Stimulated activated CD4-positive, alpha-beta T cell treated with anti-CD3 and anti-CD28 coated beads, Interleukin-2, amount 100 ng/mL, for 48 hours (primary cell): ENCODE measurements around the gene TEX51.

ENCODE experiments used
- DNase-seq, 2 donors: peaks; one replicate each; pipeline ENCODE4 v3.0.0-alpha.2; 2020

TEX51 gene

DNA sequence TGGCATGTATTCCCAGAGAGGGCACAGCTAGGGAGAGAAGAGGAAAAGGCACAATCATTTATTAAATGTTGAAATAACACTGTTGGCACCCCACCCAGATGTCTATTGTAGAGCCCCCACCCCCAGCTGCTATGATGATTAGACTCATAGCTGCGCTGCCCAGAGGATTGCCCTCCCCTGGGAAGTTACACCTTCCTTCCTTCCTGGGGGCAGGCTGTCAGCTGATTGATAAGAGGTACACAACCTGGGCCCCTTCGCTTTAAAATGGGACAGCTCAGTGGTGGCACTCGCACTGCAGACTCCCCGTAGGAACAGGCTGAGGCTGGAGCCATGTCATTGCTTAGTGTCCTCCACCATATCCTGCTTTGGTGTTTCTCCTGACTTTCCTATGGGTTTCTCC, 18.1 kb downstream of the TEX51 start:
- DNase-seq = no peak

DNA sequence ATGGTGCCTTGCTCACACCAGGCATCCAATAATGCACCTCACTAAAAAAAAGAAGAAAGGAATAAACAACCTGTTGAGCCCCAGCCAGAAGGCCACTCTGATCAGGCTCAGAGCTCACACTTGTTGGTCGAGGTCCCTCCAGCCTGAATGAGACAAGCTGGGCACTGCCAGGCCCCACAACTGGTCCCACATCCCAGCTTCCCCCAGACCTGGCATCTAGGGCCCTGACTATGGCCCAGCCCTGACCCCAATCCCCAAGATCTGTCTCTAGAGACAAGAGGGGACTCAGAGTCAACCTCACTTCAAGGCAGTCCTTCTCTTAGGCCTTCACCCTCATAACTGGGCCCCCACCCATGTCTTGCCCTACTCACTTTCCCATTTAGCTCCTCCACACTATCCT, 22.4 kb downstream of the TEX51 start:
- no peak for DNase-seq

DNA sequence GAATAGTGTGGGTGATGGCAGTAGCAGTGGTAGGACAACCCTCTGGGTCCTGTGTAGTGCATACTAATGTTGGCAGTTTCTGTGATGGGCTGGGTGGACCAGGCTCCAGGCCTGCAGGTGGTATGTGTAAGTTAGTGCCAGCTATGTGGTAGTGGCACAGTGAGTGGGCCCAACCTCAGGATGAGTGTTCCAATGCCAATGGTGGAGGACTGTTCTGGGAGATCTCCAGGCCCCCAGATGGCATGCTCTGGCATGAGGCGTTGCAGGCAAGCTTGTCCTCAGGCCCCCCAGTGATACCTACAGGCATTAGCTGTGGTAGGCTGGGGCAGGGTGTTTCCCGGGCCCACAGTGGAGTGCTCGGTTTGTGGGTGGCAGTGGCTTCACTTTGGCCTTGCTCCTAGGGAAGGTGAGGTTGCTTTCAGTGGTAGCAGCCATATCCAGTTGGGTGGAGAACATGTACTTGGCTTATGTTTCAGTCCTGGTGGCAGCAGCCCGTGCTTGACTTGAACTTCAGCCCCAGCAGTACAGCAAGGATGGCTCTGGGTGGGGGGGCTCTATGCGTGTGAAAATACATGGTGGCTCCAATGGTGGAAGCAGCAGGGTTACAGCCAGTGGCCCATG, 32.4 kb downstream of the TEX51 start:
- no peak for DNase-seq

DNA sequence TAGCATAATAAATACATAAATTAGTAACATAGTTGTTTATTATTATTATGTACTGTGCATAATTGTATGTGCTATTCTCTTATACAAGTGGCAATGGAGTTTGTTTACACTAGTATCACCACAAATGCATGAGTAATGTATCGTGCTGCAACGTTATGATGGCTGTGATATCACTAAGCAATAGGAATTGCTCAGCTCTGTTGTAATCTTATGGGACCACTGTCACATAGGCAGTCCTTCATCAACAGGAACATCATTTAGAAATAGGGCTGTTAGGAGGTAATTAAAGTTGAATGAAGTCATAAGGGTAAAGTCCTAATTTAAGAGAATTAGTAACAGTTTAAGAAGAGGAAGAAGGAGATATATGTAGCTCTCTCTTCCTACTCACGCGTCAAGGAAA, 33.8 kb downstream of the TEX51 start:
- no peak for DNase-seq

DNA sequence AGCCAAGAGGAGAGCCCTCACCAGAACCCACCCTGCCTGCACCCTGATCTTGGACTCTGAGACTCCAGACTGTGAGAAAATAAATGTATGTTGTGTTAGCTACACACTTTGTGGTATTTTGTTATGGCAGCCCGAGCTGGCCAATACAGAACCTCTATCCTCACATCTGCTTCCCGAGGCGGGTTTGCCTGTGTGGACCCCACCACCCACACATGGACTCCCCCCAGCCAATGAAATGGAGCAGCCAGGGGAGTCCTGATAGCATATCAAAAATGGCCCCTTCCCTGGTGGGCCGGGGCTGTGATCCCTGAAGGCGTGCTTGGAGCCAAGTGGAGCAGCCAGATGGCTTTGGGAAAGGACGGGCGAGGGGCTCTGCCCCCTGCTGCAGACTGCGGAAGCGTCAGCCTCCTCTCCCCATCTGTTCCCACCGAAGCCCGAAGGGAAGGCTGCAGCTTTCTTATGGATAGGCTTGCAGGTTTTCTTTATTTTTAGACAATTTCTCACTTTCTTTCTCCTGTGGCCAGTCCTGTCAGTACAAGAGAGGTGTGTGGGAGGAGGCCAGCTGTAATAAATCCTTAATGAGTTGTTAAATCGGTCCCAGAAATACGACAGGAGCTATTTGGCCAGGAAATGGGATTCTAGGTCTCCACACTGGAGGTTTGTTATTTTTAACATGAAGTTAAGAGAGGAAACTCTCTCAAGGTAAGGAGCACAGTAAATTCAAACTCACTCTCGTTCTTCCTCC, 34.4 kb downstream of the TEX51 start:
- DNase-seq = no peak

DNA sequence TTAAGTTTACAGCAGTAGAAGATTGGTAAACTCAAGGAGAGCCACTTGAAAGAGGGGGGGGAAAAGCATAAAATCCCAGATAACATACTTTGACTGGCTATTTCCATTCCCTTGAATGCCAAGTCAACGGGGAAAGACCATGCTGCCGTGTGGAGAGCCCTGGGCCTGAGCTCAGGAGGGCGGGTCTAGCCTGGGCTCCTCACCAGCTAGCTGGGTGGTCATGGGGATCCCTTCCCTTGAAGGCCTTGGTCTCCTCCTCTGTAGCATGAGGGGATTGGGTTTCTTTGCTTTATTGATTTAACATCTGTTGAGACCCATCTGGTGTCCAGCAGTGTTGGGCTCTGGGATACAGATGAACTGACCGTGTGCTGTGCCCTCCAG, 35.0 kb downstream of the TEX51 start:
- DNase-seq = no peak

DNA sequence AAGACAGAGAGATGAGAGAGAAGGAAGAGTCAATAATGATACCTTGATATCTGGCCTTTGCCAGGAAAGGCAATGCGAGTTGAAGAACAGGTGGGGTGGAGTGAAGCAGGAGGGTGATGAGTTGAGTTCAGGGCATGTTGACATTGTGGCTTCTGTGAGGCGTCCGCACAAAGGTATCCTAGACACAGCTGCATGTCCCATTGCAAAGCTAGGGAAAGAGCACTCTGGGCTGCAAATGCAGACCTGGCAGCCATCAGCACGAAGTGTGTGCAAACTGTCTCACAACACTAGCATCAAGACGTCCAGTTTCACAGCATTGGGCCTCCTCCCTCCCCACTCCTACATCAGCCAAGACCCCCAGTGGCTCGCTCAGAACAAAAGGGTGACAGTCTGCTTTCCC, 36.1 kb downstream of the TEX51 start:
- no peak for DNase-seq

DNA sequence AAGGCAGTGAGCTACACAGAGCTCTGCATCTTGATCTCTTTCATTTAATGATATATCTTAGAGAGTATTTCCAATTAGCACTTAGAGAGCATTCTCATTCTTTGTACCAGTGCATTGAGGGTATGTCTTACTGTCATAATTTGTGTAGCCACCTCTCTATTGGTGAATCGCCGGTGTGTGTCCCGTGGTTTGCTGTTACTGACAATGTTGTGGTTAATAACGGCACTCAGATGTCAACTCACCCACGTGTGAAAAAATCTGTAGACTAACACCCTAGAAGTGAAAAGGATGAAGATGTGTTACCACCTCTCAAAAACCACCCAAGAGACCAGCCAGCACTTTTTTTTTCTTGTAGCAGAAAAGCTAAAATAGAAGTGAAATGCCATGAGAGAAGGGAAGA, 37.1 kb downstream of the TEX51 start:
- no peak for DNase-seq

DNA sequence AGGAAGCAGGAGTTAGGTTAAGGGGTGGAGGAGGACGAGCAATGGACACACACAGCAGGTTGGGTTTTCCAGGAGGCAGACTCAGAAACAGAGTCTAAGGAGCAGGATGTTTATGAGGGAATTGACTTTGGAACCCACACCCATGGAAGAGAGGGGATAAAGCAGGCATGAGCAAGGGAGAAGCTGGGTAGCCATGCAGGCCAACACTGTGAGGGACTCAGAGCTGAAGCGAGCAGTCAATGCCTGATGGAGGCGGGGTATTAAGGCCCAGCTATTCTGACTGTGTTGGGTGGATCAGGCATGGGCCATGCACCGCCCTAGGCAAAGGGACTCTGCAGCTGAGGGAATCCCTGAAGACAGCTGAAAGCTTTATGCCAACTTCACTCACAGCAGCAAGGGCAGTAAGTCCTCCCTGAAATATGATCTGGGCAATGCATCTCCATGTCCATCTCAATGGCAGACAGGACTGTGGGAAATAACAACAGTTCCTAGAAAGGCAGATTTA, 37.6 kb downstream of the TEX51 start:
- no peak for DNase-seq

DNA sequence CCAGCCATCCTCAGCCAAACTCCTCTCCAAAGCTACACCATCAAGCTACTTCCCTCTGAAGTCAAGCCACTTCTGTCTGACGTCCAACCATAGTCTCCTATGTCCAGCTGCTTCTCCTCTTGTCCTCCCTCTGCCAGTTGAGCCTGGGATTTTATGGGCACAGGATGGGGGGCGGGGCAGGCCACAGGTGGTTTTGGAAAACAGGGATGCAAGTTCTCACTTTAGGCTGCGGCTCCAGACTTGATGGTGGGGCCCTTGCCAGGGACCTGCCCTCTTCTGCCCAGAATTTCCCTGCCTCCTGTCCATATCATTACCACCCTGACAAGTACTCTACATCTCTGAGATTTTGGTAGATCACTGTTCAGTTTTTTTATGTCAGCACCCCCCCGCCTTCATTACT, 41.6 kb downstream of the TEX51 start:
- DNase-seq = no peak

DNA sequence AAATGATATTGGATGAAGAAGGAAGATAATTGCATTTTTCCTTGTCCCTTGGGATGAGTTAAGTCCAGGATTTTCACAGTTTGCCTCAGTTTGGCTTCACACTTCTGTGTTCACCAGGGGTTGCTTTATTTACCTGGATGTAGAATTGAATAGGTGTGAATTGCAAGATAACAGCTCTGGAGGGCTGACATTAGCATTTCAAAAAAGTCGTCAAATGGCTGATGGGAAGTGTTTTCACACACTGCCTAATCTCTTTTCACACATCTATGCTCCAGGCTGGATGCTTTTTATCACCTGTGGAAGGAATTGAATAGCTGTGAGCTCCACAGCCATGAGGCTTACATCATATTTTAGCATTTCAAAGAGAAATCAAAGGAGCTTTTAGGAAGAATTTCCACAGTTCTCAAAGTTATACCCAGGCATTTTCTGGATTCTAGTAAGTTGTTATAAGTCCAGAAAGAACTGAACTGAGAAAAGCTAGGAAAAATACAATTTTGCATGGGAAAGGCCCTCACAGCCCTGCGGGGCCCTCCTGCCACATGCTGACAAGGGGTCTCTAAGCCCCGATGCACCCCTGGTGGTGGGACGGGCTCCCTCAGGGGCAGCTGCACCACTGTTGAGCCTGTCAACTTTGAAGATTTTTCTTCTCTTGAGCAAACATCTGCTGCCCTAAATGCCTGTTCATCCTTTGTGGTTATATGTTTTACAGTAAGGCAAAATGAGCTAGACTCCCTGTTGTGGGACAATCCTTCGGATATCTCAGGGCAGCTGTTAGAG, 43.9 kb downstream of the TEX51 start:
- DNase-seq = no peak

DNA sequence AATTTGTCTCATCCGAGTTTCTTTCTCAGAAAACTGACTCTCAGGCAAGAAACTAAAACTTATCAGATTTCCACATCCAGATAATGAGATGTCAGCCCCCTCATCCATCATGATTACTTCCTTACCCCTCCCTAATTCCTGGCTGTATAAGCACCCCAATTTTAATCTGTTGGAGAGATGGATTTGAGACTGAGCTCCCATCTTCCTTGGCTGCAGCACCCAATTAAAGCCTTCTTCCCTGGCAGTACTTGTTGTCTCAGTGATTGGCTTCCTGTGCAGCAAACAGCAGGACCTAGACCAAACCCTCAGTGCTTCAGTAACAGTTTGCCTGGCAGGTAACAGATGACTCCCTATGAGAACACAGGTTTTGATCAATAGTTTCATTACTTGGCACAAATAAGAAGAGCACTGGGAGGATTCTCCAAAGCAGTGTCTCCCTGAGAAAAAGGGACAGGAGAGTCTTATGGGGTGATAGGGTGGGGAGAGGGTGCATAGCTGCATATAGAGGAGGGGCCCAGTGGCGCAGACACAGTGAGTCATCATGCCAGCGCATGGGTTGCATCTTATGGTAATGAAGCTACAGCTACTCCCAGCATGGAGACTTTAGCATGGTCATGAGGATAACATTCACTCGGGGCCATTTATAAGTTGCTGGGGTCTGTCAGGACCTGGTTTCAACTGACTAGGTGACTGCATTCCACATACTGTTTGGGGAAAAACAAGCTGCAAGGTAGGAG, 45.1 kb downstream of the TEX51 start:
- DNase-seq = no peak

DNA sequence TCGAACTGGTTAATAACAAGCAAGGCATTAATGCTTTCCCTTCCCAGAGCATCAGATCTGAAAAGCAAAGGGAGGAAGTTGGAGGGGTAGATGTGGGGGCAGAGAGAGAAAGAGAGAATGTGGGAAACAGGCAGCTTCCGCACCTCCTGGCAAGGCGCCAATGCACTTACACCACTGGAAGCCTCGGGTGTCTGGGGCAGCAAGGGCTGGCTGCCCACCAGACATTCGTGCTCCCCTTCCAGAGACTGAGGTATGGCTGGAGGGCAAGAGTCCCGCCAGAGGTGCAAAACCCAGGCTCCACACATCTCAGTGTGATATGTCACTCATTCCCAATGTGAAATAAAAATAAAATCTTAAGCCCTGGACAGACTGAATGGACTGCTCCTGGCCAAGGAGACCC, 46.4 kb downstream of the TEX51 start:
- DNase-seq = no peak

DNA sequence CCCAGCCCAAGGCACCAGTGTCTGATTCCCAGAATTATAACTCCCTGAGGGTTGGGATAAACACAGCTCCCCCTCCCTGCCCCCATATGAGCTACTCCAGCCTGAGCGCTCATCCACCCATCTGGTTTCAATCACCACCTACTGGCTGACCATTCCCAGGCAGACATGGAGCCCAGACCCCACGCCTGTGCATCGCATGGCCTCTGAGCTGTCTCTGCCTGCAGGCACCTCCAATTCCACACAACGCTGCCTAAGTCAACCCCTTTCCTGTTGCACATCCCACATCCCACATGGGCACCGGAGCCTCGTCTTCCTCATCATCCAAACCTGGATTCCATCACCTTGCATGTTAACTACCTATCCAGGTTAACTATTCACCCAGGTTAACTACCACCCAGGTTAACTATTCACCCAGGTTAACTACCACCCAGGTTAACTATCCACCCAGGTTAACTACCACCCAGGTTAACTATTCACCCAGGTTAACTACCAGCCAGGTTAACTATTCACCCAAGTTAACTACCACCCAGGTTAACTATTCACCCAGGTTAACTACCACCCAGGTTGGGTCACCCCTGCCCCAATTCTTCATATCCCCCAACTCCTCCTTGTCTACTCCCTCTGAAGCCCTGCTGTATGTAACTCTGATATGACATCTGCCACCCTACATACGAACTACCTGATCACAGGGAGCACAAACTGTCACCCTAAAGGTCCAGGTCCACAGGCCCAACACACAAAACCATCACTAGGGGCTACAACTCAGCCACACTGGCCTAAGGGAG, 47.8 kb downstream of the TEX51 start:
- DNase-seq = no peak

DNA sequence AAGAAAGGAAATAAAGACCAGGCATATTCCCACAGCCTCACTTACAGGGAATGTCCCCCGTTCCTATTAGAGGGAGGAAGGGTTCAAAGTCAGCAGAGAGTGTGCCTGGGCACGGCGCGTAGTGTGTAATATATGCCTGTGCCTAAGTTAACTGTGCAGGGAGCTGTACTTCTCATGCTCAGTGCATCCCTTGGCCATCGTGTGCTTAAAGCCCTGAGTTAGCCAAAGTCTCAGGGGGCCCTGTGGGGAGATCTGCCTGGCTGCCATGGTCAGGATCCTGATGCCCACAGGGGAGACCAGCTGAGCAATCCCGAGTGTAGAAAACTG, 48.4 kb downstream of the TEX51 start:
- no peak for DNase-seq

DNA sequence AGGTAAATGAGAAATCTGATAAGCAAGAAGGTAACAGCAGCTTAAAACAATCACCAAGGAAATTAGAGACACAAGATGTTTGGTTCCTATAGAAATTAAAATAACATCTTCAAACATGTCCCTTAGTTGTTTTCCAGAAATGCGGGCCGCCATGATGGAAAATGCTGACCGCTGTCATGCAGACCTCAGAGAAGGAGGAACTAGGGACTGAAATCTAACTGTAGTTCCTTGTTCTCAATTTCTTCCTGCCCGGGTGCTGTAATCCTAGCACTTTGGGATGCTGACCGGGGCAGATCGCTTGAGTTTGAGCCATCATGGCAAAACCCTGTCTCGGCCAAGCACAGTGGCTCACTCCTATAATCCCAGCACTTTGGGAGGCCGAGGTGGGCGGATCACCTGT, 51.1 kb downstream of the TEX51 start:
- no peak for DNase-seq

DNA sequence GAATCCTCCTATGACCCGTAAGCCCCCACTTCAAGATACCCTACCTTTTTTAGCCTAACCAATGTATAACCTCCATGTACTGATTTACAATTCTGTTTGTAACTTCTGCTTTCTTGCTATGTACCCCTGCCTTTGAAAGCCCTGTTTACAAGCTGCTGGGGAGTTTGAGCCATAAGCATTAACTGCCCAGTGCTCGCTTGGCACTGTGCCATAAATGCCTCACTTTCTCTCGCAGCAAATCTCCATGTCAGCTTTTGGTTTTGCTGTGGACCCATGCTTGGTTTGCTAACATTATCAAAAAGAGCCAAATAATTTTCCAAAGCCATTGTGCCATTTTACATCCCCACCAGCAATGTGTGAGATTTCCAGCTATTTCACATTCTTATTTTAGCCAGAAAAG, 51.8 kb downstream of the TEX51 start:
- DNase-seq = no peak
